SK-MEL-5 (cell line): ENCODE data around the gene UBL3. TPM values are rescaled to one million over a fixed set of nuclear protein-coding genes. Genes with fewer than 3 reads are reported as not detected.

ENCODE experiments used
- DNase-seq: peaks from one replicate; pipeline ENCODE4 v3.0.0-alpha.2; 2016; ENCODE audit warnings: low read depth, low spot score
- in situ Hi-C: cut with HindIII; loops from 2 replicates; pipeline ENCODE4 v1.10.0; 2016; ENCODE audit warnings: low sequenced_read_pairs, high pct_unique_total_duplicates, low pct_unique_long_range_greater_than_20kb
- total RNA-seq: library from RNA; depleted of rRNA; stranded (reverse); fragments of >200 nt; shearing (Covaris generic); gene quantifications from 2 replicates; pipeline ENCODE4 v1.2.3, GENCODE V29; 2014

UBL3 gene
- total RNA-seq, 1 experiment from 2014 or later, result 84.9 TPM

DNA sequence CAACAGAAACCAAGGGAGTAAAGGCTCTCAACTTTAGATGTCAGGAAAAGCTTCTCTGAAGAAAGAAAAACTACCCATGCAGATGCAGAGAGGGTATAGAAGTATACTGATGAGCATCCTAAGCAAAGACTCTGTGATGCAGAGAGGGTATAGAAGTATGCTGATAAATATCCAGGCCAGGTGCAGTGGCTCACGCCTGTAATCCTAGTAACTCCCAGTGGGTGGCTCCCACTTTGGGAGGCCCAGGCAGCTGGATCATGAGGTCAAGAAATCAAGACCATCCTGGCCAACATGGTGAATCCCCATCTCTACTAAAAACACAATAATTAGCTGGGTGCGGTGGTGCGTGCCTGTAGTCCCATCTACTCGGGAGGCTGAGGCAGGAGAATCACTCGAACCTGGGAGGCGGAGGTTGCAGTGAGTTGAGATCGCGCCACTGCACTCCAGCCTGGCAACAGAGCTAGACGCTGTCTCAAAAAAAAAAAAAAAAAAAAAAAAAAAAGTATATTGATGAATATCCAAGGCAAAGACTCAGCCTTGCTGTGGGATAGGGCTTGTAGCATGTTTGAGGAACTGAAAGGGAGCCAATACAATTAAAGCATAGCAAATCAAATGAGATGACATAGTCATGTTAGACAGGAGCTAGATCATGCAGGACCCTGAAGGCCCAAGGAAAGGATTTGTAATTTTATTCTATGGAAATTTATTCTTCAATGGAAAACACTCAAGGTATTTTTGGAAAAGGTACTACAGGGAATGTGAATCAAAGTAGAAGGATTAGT lies 14.9 kb downstream of the UBL3 start:
- in situ Hi-C loops, result loop anchor here (25.0 kb wide), 1 partner anchor 277 kb away; no protein-coding TSS in a partner anchor

DNA sequence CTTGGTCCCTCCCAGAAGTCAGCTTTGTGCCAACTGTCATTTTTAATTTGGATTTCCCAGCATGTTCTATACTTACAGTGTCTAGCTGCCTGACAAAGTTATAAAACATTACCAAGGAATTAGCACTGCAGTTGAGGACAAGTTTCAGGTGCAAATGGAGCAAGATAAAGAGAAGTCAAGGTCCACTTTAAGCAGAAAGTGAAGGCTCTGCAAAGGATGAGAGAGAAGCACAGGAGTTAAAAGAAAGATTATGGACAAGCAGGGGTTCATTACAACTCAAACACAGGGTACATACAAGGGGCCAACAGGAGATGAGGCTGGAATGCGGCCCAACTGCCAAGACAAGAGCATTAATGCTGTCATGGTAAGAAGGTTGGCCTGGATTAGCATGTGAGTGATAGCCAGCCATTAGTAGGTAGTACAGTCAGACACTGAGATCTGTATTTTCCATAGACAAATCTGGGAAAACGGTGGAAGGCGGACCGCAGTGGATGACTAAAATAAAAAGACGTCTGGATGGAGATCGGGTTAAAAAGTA lies 17.6 kb downstream of the UBL3 start:
- in situ Hi-C loops, result loop anchor here (25.0 kb wide), 1 partner anchor 279 kb away; no protein-coding TSS in a partner anchor
- no peak for DNase-seq

More for the DNA sequence above, 14.9 kb downstream of the UBL3 start:
- no peak for DNase-seq

DNA sequence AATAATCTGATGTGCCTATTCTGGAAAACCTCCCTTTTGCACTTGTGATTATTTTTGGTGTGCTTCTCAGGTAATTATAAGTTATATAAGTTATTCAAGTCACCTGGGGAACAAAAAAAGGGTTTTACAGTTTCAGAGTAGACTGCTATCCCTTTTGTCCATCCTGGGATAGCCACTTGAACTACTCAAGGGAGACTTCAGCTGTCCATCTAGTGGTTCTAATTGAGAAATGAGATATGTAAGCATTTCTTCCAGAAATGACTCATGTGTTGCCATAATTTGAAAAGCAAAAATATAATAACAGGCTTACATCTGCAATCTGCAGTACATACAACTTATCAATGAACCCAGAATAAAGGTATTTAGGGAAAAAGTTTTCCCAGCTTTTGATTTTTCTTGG lies 20.4 kb downstream of the UBL3 start:
- no peak for DNase-seq
- in situ Hi-C loops, result loop anchor here (25.0 kb wide), 1 partner anchor 282 kb away; no protein-coding TSS in a partner anchor

GRCh38 chr13:29819143-29819542 lies 31.3 kb downstream of the UBL3 start:
- in situ Hi-C loops, result no loop called here
- DNase-seq, result no peak

DNA sequence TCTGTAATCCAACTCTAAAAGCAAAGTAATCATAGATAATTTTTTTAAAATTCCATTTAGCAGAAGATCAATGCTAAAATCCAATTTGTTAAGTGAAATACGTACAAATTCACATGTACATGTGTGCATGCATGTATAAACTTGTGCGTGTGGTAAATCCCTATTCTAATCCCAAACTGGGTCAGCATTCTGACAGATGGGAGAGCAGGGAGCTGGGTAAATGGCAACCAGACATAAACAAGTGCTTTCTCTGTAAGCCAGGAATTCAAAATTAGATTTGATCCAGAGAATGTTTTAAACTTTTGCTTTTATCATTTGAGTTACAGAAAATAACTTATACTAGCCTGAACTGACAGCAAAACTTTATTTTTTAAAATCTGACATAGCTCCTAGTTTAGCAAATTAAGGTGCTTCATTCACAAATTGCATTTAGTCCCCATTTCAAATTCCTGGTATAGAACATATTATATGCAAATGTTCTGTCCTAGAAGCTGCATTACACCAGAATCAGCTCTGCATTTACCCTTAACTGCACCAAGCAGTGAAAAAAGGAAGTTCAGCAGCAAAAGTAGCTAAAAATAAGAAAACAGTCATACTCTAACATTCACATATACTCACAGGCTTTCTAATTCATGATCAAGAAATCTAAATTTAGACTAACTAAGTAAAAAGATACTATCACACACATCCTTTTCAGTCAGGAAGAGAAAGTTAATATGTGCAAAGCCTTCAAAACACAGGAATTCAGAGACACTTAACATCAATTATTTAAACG lies 32.6 kb downstream of the UBL3 start:
- in situ Hi-C loops, result no loop called here
- no peak for DNase-seq

GRCh38 chr13:29816715-29817114 lies 33.7 kb downstream of the UBL3 start:
- no peak for DNase-seq
- in situ Hi-C loops, result no loop called here

DNA sequence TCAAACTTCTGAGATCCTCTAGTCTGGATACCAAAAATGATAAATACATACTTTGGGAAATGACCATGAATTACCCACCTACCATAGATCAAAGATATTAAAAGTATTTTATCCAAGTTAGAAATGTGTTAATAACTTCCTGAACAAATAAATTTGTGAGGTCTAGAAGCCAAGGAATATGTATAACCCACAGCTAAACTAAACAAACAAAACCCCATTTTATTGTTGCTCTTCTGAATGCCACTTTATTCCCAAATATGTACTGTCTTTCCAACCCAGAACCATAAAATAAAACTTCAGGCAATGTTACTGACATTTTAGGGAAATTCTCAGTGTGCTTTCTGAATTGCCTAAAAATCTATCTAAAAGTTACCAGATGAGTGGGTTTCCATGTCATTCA lies 35.1 kb downstream of the UBL3 start:
- in situ Hi-C loops, result no loop called here
- DNase-seq, result no peak

GRCh38 chr13:29810898-29811297 lies 39.5 kb downstream of the UBL3 start:
- no peak for DNase-seq
- in situ Hi-C loops, result no loop called here

- in situ Hi-C loops, result no loop called here
Observed at GRCh38 chr13:29810145-29810742, 40.2 kb downstream of the UBL3 start.

DNA sequence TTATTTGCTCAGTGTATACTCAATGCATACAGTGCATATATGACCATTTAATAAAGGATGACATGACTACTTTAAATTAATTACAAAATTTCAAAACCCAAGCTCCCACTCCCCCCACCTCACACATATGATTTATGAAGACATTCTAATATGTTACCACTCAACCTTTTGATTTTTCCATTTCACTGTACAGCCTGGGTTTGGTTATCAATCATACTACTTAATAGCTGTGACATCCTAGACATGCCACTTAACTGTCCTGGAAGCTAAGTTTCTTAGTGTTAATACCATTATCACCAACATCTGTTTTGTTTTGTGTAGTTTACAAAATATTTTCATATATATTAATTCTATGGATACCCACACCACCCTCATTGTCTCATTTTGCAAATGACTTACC lies 42.2 kb downstream of the UBL3 start:
- DNase-seq, result no peak
- in situ Hi-C loops, result no loop called here

More at GRCh38 chr13:29810145-29810742, 40.2 kb downstream of the UBL3 start:
- DNase-seq, result no peak

- no peak for DNase-seq
- in situ Hi-C loops, result no loop called here
Observed at GRCh38 chr13:29805994-29806979, 44.1 kb downstream of the UBL3 start.

GRCh38 chr13:29803221-29803620 lies 47.2 kb downstream of the UBL3 start:
- in situ Hi-C loops, result no loop called here

GRCh38 chr13:29802621-29803020 lies 47.8 kb downstream of the UBL3 start:
- DNase-seq, result no peak
- in situ Hi-C loops, result no loop called here

More at GRCh38 chr13:29803221-29803620, 47.2 kb downstream of the UBL3 start:
- DNase-seq, result no peak

- in situ Hi-C loops, result no loop called here
- peak; percentile 37 for DNase-seq
Observed at GRCh38 chr13:29801737-29802305, 48.6 kb downstream of the UBL3 start.

DNA sequence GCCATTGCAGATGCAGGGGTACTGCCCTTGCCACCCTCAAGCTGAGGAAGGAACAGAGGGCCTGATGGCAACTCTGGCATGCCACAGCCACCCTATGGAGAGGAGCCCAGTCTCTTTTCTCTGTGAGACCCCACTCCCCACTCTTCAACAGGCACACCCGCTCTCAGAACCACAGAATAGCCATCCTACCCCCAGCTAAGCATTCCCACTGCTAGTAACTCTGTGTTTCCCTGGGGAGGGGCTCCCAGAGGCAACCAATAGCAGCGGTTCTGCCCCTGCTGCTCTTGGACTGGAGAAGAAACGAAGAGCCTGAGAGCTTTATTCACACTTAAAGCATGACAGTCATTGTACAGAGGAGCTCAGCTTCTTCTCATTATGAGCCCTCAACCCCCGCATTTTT lies 49.3 kb downstream of the UBL3 start:
- peak; percentile 46 for DNase-seq
- in situ Hi-C loops, result no loop called here

DNA sequence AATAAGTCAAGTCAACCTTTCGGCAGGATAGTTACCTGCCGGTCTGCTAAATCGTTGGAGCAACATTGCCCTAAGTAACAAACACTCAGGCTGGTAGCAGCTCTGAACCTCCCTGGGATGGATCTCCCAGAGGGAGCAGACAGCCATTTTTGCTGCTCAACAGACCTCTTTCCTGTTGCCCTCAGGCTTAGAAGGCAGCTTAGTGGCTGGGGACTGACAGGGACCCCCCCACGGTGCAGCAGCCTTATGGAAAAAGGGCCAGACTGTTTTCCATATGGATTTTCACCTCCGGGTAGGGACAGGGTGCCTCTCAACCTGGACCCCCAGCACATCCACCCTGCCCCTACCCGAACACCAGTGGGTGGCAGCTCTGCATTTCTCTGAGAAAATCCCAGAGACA lies 49.7 kb downstream of the UBL3 start:
- peak; percentile 43 for DNase-seq

DNA sequence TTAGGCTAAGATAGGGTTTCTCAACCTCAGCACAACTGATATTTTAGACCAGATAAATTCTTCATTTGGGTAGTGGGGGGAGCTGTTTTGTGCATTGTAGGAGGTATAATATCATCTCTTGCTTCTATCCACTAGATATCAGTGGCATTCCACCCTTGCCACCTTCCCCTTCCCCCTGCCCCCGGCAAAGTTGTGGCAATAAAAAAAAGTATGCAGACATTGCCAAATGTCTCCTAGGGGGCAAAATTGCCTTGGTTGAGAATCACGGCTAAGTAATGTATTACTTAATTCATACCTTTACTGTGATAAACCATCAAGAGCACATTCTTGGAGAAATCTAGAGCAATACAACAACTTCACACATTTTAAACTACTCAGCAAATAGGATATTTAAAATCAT lies 51.4 kb downstream of the UBL3 start:
- in situ Hi-C loops, result no loop called here
- DNase-seq, result no peak

More for the DNA sequence above, 49.7 kb downstream of the UBL3 start:
- in situ Hi-C loops, result no loop called here
